ENCODE results near the gene CHST14.
"Not testable (repeated sequence)": the region's sequence is repeated elsewhere in the genome, so short reads cannot be mapped to it uniquely, and the experiment has no call there.

CHST14 gene

GRCh38 chr15:40446144-40446543, 24.6 kb upstream of the CHST14 start:
- Mint-ChIP-seq H3K4me3 (no peak overlapping the region), H3K9me3 (no peaks in the 10 kb centered on the region), H3K4me1 (peaks cover 43% of the 10 kb centered on the region), H3K36me3 (peaks cover 1% of the 10 kb centered on the region), H3K27ac (no peak overlapping the region), H3K27me3 (no peaks in the 10 kb centered on the region)
- no peak for ATAC-seq (ENCODE audit: low read depth)
- no peak for DNase-seq (ENCODE audit: low spot score in 2 of 2)

GRCh38 chr15:40448354-40448753, 22.4 kb upstream of the CHST14 start:
- Mint-ChIP-seq H3K27me3 (no peaks in the 10 kb centered on the region), H3K4me3 (no peak overlapping the region), H3K36me3 (peaks cover 1% of the 10 kb centered on the region), H3K27ac (no peak overlapping the region), H3K4me1 (peaks cover 50% of the 10 kb centered on the region), H3K9me3 (no peaks in the 10 kb centered on the region)
- DNase-seq (ENCODE audit: low spot score in 2 of 2) (no peak), ATAC-seq (ENCODE audit: low read depth) (no peak)

GRCh38 chr15:40449275-40449674, 21.5 kb upstream of the CHST14 start:
- Mint-ChIP-seq H3K36me3 (peaks cover 1% of the 10 kb centered on the region), H3K4me3 (no peak overlapping the region), H3K27ac (peak overlapping the region; percentile 65), H3K4me1 (peaks cover 48% of the 10 kb centered on the region), H3K9me3 (no peaks in the 10 kb centered on the region), H3K27me3 (no peaks in the 10 kb centered on the region)
- DNase-seq (ENCODE audit: low spot score in 2 of 2) (no peak), ATAC-seq (ENCODE audit: low read depth) (no peak)

GRCh38 chr15:40450047-40450446, 20.7 kb upstream of the CHST14 start:
- Mint-ChIP-seq H3K27ac (no peak overlapping the region), H3K9me3 (no peaks in the 10 kb centered on the region), H3K36me3 (peaks cover 1% of the 10 kb centered on the region), H3K27me3 (no peaks in the 10 kb centered on the region), H3K4me3 (no peak overlapping the region), H3K4me1 (peaks cover 47% of the 10 kb centered on the region)
- no peak for ATAC-seq (ENCODE audit: low read depth)
- no peak for DNase-seq (ENCODE audit: low spot score in 2 of 2)

- H3K9me3 Mint-ChIP-seq = no peaks in the 10 kb centered on the region
- H3K27ac Mint-ChIP-seq = no peak overlapping the region
- no peaks in the 10 kb centered on the region for H3K27me3 Mint-ChIP-seq
- no peak for DNase-seq (ENCODE audit: low spot score in 2 of 2)
- H3K36me3 Mint-ChIP-seq = peaks cover 1% of the 10 kb centered on the region
- ATAC-seq (ENCODE audit: low read depth) = peak; percentile 6
- peaks cover 42% of the 10 kb centered on the region for H3K4me1 Mint-ChIP-seq
- H3K4me3 Mint-ChIP-seq = no peak overlapping the region
Observed at GRCh38 chr15:40451527-40452158, 19.1 kb upstream of the CHST14 start.

- DNase-seq (ENCODE audit: low spot score in 2 of 2) = no peak
- Mint-ChIP-seq H3K36me3 (peaks cover 1% of the 10 kb centered on the region), H3K27ac (no peak overlapping the region), H3K27me3 (no peaks in the 10 kb centered on the region), H3K4me3 (no peak overlapping the region), H3K4me1 (peaks cover 40% of the 10 kb centered on the region), H3K9me3 (no peaks in the 10 kb centered on the region)
- ATAC-seq (ENCODE audit: low read depth) = peak; percentile 76
Observed at GRCh38 chr15:40452296-40453090, 18.3 kb upstream of the CHST14 start.

GRCh38 chr15:40453941-40454340, 16.8 kb upstream of the CHST14 start:
- H3K36me3 Mint-ChIP-seq; H3K9me3 Mint-ChIP-seq; ATAC-seq (ENCODE audit: low read depth); H3K4me3 Mint-ChIP-seq; H3K27me3 Mint-ChIP-seq; DNase-seq (ENCODE audit: low spot score in 2 of 2): not testable (repeated sequence)
- Mint-ChIP-seq H3K27ac (peak overlapping the region; percentile 79), H3K4me1 (peaks cover 38% of the 10 kb centered on the region)

GRCh38 chr15:40454904-40455391, 15.8 kb upstream of the CHST14 start:
- H3K27me3 Mint-ChIP-seq = no peaks in the 10 kb centered on the region
- no peak overlapping the region for H3K27ac Mint-ChIP-seq
- peaks cover 33% of the 10 kb centered on the region for H3K4me1 Mint-ChIP-seq
- DNase-seq (ENCODE audit: low spot score in 2 of 2) (no peak), ATAC-seq (ENCODE audit: low read depth) (no peak)
- peaks cover 3% of the 10 kb centered on the region for H3K36me3 Mint-ChIP-seq
- H3K9me3 Mint-ChIP-seq = no peaks in the 10 kb centered on the region
- H3K4me3 Mint-ChIP-seq = no peak overlapping the region

- ATAC-seq (ENCODE audit: low read depth) (no peak), DNase-seq (ENCODE audit: low spot score in 2 of 2) (no peak)
- Mint-ChIP-seq H3K4me1 (peaks cover 27% of the 10 kb centered on the region), H3K9me3 (no peaks in the 10 kb centered on the region), H3K36me3 (peaks cover 3% of the 10 kb centered on the region), H3K4me3 (no peak overlapping the region), H3K27me3 (no peaks in the 10 kb centered on the region), H3K27ac (no peak overlapping the region)
Observed at GRCh38 chr15:40456299-40456712, 14.5 kb upstream of the CHST14 start.

- DNase-seq (ENCODE audit: low spot score in 2 of 2) (no peak), ATAC-seq (ENCODE audit: low read depth) (no peak)
- no peaks in the 10 kb centered on the region for H3K9me3 Mint-ChIP-seq
- H3K36me3 Mint-ChIP-seq = peaks cover 3% of the 10 kb centered on the region
- H3K27me3 Mint-ChIP-seq = no peaks in the 10 kb centered on the region
- H3K27ac Mint-ChIP-seq = no peak overlapping the region
- no peak overlapping the region for H3K4me3 Mint-ChIP-seq
- H3K4me1 Mint-ChIP-seq = peaks cover 23% of the 10 kb centered on the region
Observed at GRCh38 chr15:40456738-40457137, 14.0 kb upstream of the CHST14 start.

GRCh38 chr15:40458495-40459371, 12.1 kb upstream of the CHST14 start:
- Mint-ChIP-seq H3K4me1 (peaks cover 8% of the 10 kb centered on the region), H3K36me3 (peaks cover 3% of the 10 kb centered on the region), H3K27me3 (no peaks in the 10 kb centered on the region), H3K4me3 (no peak overlapping the region), H3K27ac (no peak overlapping the region), H3K9me3 (no peaks in the 10 kb centered on the region)
- DNase-seq (ENCODE audit: low spot score in 2 of 2) (no peak), ATAC-seq (ENCODE audit: low read depth) (no peak)

GRCh38 chr15:40459391-40460015, 11.3 kb upstream of the CHST14 start:
- ATAC-seq (ENCODE audit: low read depth) (no peak), DNase-seq (ENCODE audit: low spot score in 2 of 2) (no peak)
- Mint-ChIP-seq H3K27ac (no peak overlapping the region), H3K9me3 (no peaks in the 10 kb centered on the region), H3K4me3 (no peak overlapping the region), H3K4me1 (peaks cover 1% of the 10 kb centered on the region), H3K36me3 (peaks cover 3% of the 10 kb centered on the region), H3K27me3 (no peaks in the 10 kb centered on the region)

GRCh38 chr15:40460404-40460803, 10.4 kb upstream of the CHST14 start:
- peaks cover 5% of the 10 kb centered on the region for H3K36me3 Mint-ChIP-seq
- DNase-seq (ENCODE audit: low spot score in 2 of 2) (no peak), ATAC-seq (ENCODE audit: low read depth) (no peak)
- H3K9me3 Mint-ChIP-seq = no peaks in the 10 kb centered on the region
- H3K27ac Mint-ChIP-seq = no peak overlapping the region
- H3K4me1 Mint-ChIP-seq = no peaks in the 10 kb centered on the region
- no peak overlapping the region for H3K4me3 Mint-ChIP-seq
- no peaks in the 10 kb centered on the region for H3K27me3 Mint-ChIP-seq

Measured in memory B cell (primary cell).